Prostate gland (tissue), 2 donors: ENCODE measurements around the gene PTPRK. TPM values are rescaled to one million over a fixed set of nuclear protein-coding genes. Genes with fewer than 3 reads are reported as not detected.
A peak's percentile ranks its signal among the peaks of the same experiment; 100 is the strongest.

Experiments used
- DNase-seq: peaks from one replicate; pipeline ENCODE4 v3.0.0-alpha.2; 2019; ENCODE audit warnings: low spot score
- H3K27ac ChIP-seq, 2 donors: fragments of 200-600 bp; sonication (generic); 2 replicates each; pipeline ENCODE4 v1.5.1; 2017 to 2019
- H3K27me3 ChIP-seq: fragments of 200-600 bp; sonication (generic); replicated peaks from 2 replicates; pipeline ENCODE4 v1.5.1; 2019; ENCODE audit not compliant: insufficient read depth
- H3K36me3 ChIP-seq, 2 donors: fragments of 200-600 bp; sonication (generic); 1 replicate in 1 of 2; 2 replicates in 1 of 2; pipeline versions ENCODE4 v1.5.1 to v1.8.1; 2017 to 2019
- H3K4me1 ChIP-seq: fragments of 200-600 bp; sonication (generic); replicated peaks from 2 replicates; pipeline ENCODE4 v1.5.1; 2019
- H3K4me3 ChIP-seq, 2 donors: fragments of 200-600 bp; sonication (generic); 2 replicates each; pipeline ENCODE4 v1.5.1; 2017 to 2019
- H3K9me3 ChIP-seq: fragments of 200-600 bp; sonication (generic); 2 replicates; pipeline ENCODE4 v1.5.1; 2017
- POLR2A ChIP-seq: fragments of 450-650 bp; IDR thresholded peaks from one replicate; pipeline ENCODE4 v1.6.1; 2016; ENCODE audit warnings: antibody characterized with exemption, mild to moderate bottlenecking
- POLR2AphosphoS5 ChIP-seq: sonication (generic); formaldehyde crosslinking; IDR thresholded peaks from one replicate; pipeline ENCODE4 v1.6.1; 2017; ENCODE audit warnings: antibody characterized with exemption
- WGBS: methylation state at CpG from one replicate; pipeline ENCODE4 v1.1.5; 2018; 5-methylcytosine and 5-hydroxymethylcytosine counted together
- intact Hi-C: fragments of 100-400 bp; cut with DNase I; formaldehyde crosslinking; loops from one replicate; pipeline ENCODE4 v1.14.2; 2022
- total RNA-seq, 2 donors: library from RNA; depleted of rRNA; stranded (reverse); fragments of >200 nt; gene quantifications; one replicate each; pipeline ENCODE4 v1.1.0, GENCODE V29; 2016
- TF ChIP-seq, protein P1 (sequence below), 4 experiments: fragments of 200-600 bp in 2 of 4; fragments of 450-650 bp in 2 of 4; sonication (generic) in 2 of 4; IDR thresholded peaks; 1 replicate in 3 of 4; 2 replicates in 1 of 4; pipeline ENCODE4 v1.5.1; 2016 to 2019; ENCODE audit warnings: antibody characterized with exemption in 4 of 4, mild to moderate bottlenecking in 2 of 4, moderate library complexity in 2 of 4

PTPRK gene
- total RNA-seq, 2 donors from 2014 or later: 32.0 to 64.6 TPM

DNA sequence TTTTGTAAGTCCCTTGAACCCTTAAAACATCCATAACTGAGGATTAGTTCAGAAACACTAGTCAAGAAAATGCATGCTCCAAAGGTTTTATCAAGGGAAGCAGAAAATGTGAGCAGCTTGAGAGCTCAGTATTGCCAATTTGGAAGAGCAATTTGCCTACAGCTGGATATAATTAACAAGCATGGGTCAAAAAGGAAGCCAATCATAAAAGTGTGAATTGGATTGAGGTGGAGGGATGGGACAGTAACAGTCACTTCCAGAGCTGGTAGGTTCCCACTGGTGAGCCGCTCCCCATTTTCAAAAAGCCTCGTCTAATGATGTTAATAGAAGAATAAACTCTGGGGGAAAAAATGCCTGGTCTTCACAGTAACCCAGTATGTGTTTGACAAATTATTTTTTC, 5.0 kb upstream of the PTPRK start:
- no peak for DNase-seq
- no peaks in the 10 kb centered on the region for H3K4me1 ChIP-seq
- no peak overlapping the region for H3K4me3 ChIP-seq
- H3K9me3 ChIP-seq: no peaks in the 10 kb centered on the region
- intact Hi-C loops: no loop called here
- no peaks in the 10 kb centered on the region for H3K27me3 ChIP-seq
- no peak overlapping the region for H3K27ac ChIP-seq
- no peaks in the 10 kb centered on the region for H3K36me3 ChIP-seq
- WGBS: 89% methylated on average over 2 of the region's 2 CpGs
- TF ChIP-seq POLR2AphosphoS5: no peak
- TF ChIP-seq POLR2A: no peak
- TF ChIP-seq, protein P1, sequence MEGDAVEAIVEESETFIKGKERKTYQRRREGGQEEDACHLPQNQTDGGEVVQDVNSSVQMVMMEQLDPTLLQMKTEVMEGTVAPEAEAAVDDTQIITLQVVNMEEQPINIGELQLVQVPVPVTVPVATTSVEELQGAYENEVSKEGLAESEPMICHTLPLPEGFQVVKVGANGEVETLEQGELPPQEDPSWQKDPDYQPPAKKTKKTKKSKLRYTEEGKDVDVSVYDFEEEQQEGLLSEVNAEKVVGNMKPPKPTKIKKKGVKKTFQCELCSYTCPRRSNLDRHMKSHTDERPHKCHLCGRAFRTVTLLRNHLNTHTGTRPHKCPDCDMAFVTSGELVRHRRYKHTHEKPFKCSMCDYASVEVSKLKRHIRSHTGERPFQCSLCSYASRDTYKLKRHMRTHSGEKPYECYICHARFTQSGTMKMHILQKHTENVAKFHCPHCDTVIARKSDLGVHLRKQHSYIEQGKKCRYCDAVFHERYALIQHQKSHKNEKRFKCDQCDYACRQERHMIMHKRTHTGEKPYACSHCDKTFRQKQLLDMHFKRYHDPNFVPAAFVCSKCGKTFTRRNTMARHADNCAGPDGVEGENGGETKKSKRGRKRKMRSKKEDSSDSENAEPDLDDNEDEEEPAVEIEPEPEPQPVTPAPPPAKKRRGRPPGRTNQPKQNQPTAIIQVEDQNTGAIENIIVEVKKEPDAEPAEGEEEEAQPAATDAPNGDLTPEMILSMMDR (IDR thresholded peaks at IDR 0.05): no peak

DNA sequence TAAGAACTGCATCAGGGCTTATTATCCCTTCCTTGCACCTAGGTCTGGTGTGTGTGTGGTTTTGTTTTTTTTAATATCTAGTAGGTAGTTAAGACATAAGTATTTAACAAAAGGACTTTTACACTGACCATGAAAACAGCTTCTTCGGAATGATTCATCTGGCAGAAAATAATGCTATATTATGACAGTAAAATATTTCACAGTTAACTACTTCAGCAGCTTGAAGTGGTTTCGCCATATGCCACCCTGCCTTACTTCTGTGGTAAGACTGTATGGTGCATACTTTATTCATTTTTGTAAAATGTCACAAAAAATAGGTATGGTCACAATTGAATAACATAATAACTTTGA, 858 bp upstream of the PTPRK start:
- TF ChIP-seq POLR2A: no peak
- peak; percentile 1 for TF ChIP-seq POLR2AphosphoS5
- Histone ChIP-seq H3K36me3 (no peaks in the 10 kb centered on the region), H3K27me3 (no peaks in the 10 kb centered on the region), H3K9me3 (no peaks in the 10 kb centered on the region), H3K4me3 (peak overlapping the region; percentile 61 to 64), H3K27ac (peak overlapping the region; percentile 96 to 98), H3K4me1 (no peaks in the 10 kb centered on the region)
- intact Hi-C loops: no loop called here
- DNase-seq: no peak
- 39% methylated on average over 2 of the region's 2 CpGs for WGBS

DNA sequence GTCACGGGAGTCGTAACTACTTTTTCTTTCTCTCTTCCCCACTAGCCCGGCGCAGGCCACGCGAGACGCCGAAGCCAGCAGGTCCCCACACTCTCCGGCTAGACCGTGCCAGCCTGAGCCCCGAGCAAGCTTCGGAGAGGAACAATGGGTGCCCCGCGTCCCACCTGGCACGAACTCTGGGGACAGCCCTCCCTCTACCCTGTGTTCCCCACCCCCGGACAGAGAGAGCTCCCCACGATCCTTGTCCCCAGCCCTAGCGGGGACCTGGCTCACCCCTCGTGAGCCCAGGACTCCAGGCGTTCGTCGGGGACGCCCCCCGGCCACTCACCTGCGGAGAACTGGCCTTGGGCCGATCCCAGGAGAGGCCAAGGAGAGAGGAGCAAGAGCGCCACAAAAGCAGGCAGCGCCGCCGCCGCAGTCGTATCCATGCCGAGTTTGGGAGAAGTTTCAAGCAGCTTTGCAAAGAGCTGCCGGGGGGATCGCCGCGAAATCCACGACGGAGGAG, 416 bp downstream of the PTPRK start:
- H3K36me3 ChIP-seq: no peaks in the 10 kb centered on the region
- peak overlapping the region; percentile 96 to 98 for H3K27ac ChIP-seq
- no peaks in the 10 kb centered on the region for H3K9me3 ChIP-seq
- intact Hi-C loops: loop anchor here (10.0 kb wide), 1 partner anchor 665 kb away; no protein-coding TSS in a partner anchor
- H3K4me3 ChIP-seq: peak overlapping the region; percentile 61 to 64
- H3K4me1 ChIP-seq: peaks cover 5% of the 10 kb centered on the region
- TF ChIP-seq, protein P1 (IDR thresholded peaks at IDR 0.05): no peak
- TF ChIP-seq POLR2AphosphoS5 (no peak), POLR2A (no peak)
- peak; percentile 46 for DNase-seq
- WGBS: under 1% methylated on average over 34 of the region's 39 CpGs
- H3K27me3 ChIP-seq: no peaks in the 10 kb centered on the region

DNA sequence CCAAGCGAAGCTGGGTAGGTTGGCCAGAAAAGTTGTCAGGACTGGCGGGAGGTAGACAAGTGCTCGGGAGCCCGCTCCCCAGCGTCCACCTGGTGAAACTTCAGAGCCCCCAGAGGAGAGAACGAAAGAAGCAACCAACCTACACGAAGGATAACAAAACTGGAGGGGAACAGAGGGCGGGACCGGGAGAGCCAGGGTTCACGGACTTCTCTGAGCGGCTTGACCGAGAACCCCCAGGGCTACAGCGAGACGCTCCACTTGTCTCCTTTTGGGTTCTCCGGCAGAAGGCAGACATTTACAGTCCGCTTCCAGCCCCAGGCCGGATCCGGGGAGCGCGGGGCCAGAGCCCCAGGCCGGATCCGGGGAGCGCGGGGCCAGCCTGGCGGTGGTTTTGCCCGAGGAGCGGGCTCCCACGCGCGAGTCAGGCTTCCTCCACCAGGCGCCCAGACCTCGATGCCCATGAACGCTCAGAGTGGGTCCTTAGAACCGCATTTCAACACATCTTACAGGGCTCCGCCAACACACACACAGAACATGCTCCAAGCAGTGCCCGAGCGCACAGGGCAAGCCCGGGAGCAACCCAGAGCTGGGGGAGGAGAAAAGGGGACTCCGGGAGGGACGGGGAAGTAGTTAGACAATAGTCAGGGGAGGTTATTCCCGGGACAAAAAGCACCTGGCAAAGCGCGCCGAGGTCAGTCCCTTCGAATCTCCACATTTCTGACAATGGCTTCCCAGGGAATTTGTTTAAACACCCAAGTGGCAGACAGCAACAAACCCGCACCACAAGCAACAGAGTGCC, 1.1 kb downstream of the PTPRK start:
- TF ChIP-seq POLR2AphosphoS5 (peak; percentile 26), POLR2A (no peak)
- TF ChIP-seq, protein P1 (IDR thresholded peaks at IDR 0.05): peak in 3 of 4 experiments; percentile 19 to 40 (median 27)
- WGBS: under 1% methylated on average over 46 of the region's 46 CpGs
- peaks cover 5% of the 10 kb centered on the region for H3K4me1 ChIP-seq
- DNase-seq: peak; percentile 68
- H3K27ac ChIP-seq: peak overlapping the region; percentile 96 to 98
- no peaks in the 10 kb centered on the region for H3K36me3 ChIP-seq
- H3K4me3 ChIP-seq: peak overlapping the region; percentile 61 to 64
- no peaks in the 10 kb centered on the region for H3K9me3 ChIP-seq
- intact Hi-C loops: loop anchor here (10.0 kb wide), 1 partner anchor 665 kb away; no protein-coding TSS in a partner anchor
- H3K27me3 ChIP-seq: no peaks in the 10 kb centered on the region

DNA sequence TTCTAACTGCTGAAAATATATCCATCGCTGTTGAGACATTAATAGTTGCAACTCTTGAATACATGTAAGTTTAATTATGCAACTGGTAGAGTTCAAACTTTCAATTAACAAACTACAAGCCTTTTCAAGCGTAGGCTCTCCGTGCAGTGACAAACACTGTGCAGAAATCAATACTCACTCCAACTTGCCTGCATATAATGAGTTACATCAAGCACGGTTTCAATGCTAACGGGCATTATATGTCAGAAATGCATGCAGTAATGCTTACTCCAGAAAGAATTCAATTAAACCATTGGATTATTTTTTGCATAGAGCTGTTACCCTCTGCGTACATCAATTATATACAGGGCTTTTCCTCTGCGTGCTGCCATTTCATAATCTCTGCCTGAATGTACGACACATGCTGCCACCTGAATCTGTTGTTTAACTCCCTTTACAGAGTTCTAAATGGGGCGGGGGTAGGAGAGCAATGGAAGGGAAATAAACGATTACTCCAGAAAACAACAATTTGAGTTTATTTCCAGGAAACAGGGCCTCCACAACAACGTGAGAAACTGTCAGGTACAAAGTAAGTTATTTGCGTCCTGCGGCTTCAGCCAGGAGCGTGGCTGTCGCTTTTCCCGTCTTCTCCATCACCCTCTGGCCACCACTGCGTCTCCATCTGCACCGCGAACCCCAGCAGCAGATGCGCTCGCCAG, 1.8 kb downstream of the PTPRK start:
- intact Hi-C loops: loop anchor here (10.0 kb wide), 1 partner anchor 664 kb away; no protein-coding TSS in a partner anchor
- Histone ChIP-seq H3K27me3 (no peaks in the 10 kb centered on the region), H3K4me1 (peaks cover 5% of the 10 kb centered on the region), H3K9me3 (no peaks in the 10 kb centered on the region), H3K4me3 (peak overlapping the region; percentile 61 to 64), H3K27ac (peak overlapping the region; percentile 96 to 98), H3K36me3 (no peaks in the 10 kb centered on the region)
- WGBS: 8% methylated on average over 21 of the region's 21 CpGs
- no peak for DNase-seq
- TF ChIP-seq, protein P1 (IDR thresholded peaks at IDR 0.05): no peak
- TF ChIP-seq POLR2AphosphoS5: no peak
- no peak for TF ChIP-seq POLR2A
